GM23338 (cell line): Measurements from ENCODE around the gene MEMO1. TPM values are rescaled to one million over a fixed set of nuclear protein-coding genes. Genes with fewer than 3 reads are reported as not detected.

ENCODE experiments used
- ATAC-seq: fragments of 200-7000 bp; cut with Tn5 transposase; 3 replicates; pipeline ENCODE4 v1.9.1; 2020
- DNase-seq: peaks from one replicate; pipeline ENCODE4 v3.0.0-alpha.2; 2015; ENCODE audit warnings: low spot score
- H2AFZ ChIP-seq: fragments of 200-600 bp; sonication (generic); 2 replicates; pipeline ENCODE4 v1.8.0; 2016; ENCODE audit warnings: antibody characterized with exemption, mild to moderate bottlenecking, moderate library complexity
- H3F3A ChIP-seq: fragments of 200-600 bp; sonication (generic); replicated peaks from 2 replicates; pipeline ENCODE4 v1.8.0; 2017; ENCODE audit warnings: antibody characterized with exemption, mixed run types, low read depth
- H3K27ac ChIP-seq: fragments of 200-600 bp; sonication (generic); 2 replicates; pipeline ENCODE4 v1.6.1; 2016; ENCODE audit warnings: low read depth
- H3K27me3 ChIP-seq: fragments of 200-600 bp; sonication (generic); 2 replicates; pipeline ENCODE4 v1.8.0; 2016; ENCODE audit warnings: mild to moderate bottlenecking, mixed run types, moderate library complexity; ENCODE audit not compliant: insufficient read depth
- H3K36me3 ChIP-seq: fragments of 200-600 bp; sonication (generic); 2 replicates; pipeline ENCODE4 v1.8.0; 2016; ENCODE audit warnings: mild to moderate bottlenecking; ENCODE audit not compliant: insufficient read depth
- H3K4me1 ChIP-seq: fragments of 200-600 bp; sonication (generic); 2 replicates; pipeline ENCODE4 v1.8.0; 2016; ENCODE audit warnings: mild to moderate bottlenecking, moderate library complexity; ENCODE audit not compliant: insufficient read depth
- H3K4me2 ChIP-seq: fragments of 200-600 bp; sonication (generic); 2 replicates; pipeline ENCODE4 v1.7.1; 2017; ENCODE audit warnings: mixed run types
- H3K4me3 ChIP-seq: fragments of 200-600 bp; sonication (generic); 2 replicates; pipeline ENCODE4 v1.6.1; 2016; ENCODE audit warnings: mixed run types
- H3K79me2 ChIP-seq: fragments of 200-600 bp; sonication (generic); replicated peaks from 2 replicates; pipeline ENCODE4 v1.8.0; 2017; ENCODE audit warnings: mild to moderate bottlenecking; ENCODE audit not compliant: insufficient read depth
- H3K9me2 ChIP-seq: fragments of 200-600 bp; sonication (generic); 2 replicates; pipeline ENCODE4 v1.8.0; 2017; ENCODE audit not compliant: insufficient read depth
- H4K20me1 ChIP-seq: fragments of 200-600 bp; sonication (generic); replicated peaks from 2 replicates; pipeline ENCODE4 v1.8.0; 2017; ENCODE audit warnings: mild to moderate bottlenecking; ENCODE audit not compliant: insufficient read depth
- H3K27ac Mint-ChIP-seq: 2 replicates; pipeline ENCODE4 v1.8.0; 2020; ENCODE audit warnings: inconsistent platforms, mild to moderate bottlenecking, moderate library complexity, mixed read lengths
- H3K27me3 Mint-ChIP-seq: 3 replicates; pipeline ENCODE4 v1.8.0; 2022; ENCODE audit warnings: low read depth, mild to moderate bottlenecking, moderate library complexity, mixed read lengths, inconsistent platforms; ENCODE audit not compliant: insufficient read depth, poor library complexity
- H3K36me3 Mint-ChIP-seq: 3 replicates; pipeline ENCODE4 v1.8.0; 2021; ENCODE audit warnings: low read depth, mild to moderate bottlenecking, inconsistent platforms, moderate library complexity, mixed read lengths
- H3K4me1 Mint-ChIP-seq: 3 replicates; pipeline ENCODE4 v1.8.0; 2020; ENCODE audit warnings: mild to moderate bottlenecking, inconsistent platforms, mixed read lengths
- H3K4me3 Mint-ChIP-seq: 3 replicates; pipeline ENCODE4 v1.8.0; 2021; ENCODE audit warnings: moderate library complexity, mild to moderate bottlenecking, inconsistent platforms, mixed read lengths
- H3K9me3 Mint-ChIP-seq: 3 replicates; pipeline ENCODE4 v1.8.0; 2020; ENCODE audit warnings: moderate library complexity, mild to moderate bottlenecking, inconsistent platforms, mixed read lengths
- EZH2 ChIP-seq: fragments of 200-600 bp; sonication (generic); IDR thresholded peaks from one replicate; pipeline ENCODE4 v1.8.0; 2017; ENCODE audit warnings: antibody characterized with exemption, mild to moderate bottlenecking, low read depth; ENCODE audit not compliant: unreplicated experiment
- EZH2phosphoT487 ChIP-seq: fragments of 200-600 bp; sonication (generic); IDR thresholded peaks from one replicate; pipeline ENCODE4 v1.8.1; 2018; ENCODE audit warnings: antibody characterized with exemption; ENCODE audit not compliant: unreplicated experiment
- JUNB ChIP-seq: IDR thresholded peaks from one replicate; pipeline ENCODE4 v1.6.1; 2016; ENCODE audit warnings: antibody characterized with exemption; ENCODE audit not compliant: unreplicated experiment
- NANOG ChIP-seq: IDR thresholded peaks from 2 replicates; pipeline ENCODE4 v1.6.1; 2016; ENCODE audit warnings: antibody characterized with exemption, borderline replicate concordance
- POLR2AphosphoS5 ChIP-seq: IDR thresholded peaks from 2 replicates; pipeline ENCODE4 v1.6.1; 2016; ENCODE audit warnings: antibody characterized with exemption, low read depth
- REST ChIP-seq: IDR thresholded peaks from one replicate; pipeline ENCODE4 v1.6.1; 2018; ENCODE audit warnings: antibody characterized with exemption; ENCODE audit not compliant: unreplicated experiment
- STAT1 ChIP-seq: IDR thresholded peaks from one replicate; pipeline ENCODE4 v1.6.1; 2016; ENCODE audit warnings: antibody characterized with exemption; ENCODE audit not compliant: unreplicated experiment
- ZNF331 ChIP-seq: fragments of 250-450 bp; sonication (Bioruptor Pico); IDR thresholded peaks from 2 replicates; pipeline ENCODE4 v1.5.0; 2020; ENCODE audit warnings: low read depth, mild to moderate bottlenecking, moderate library complexity
- ZNF462 ChIP-seq: fragments of 250-450 bp; sonication (Bioruptor Pico); IDR thresholded peaks from 2 replicates; pipeline ENCODE4 v1.5.0; 2020; ENCODE audit warnings: mild to moderate bottlenecking, moderate library complexity
- polyA plus RNA-seq: library from polyadenylated mRNA; unstranded; fragments of >200 nt; fragmentation: Nextera tagmentation; extraction: Ambion mirVana; gene quantifications from 2 replicates; pipeline ENCODE4 v1.2.1, GENCODE V29; 2016
- total RNA-seq: library from RNA; depleted of rRNA; stranded (reverse); fragments of >200 nt; shearing (Covaris generic); gene quantifications from 2 replicates; pipeline ENCODE4 v1.2.3, GENCODE V29; 2014

The MEMO1 gene
- total and polyA plus RNA-seq, 2 experiments from 2014 or later, result 39.1 to 67.0 TPM

- Histone ChIP-seq H3K79me2 (peaks cover 26% of the 10 kb centered on the region; the same call in 1 of the 2 replicates), H4K20me1 (peaks cover 2% of the 10 kb centered on the region; the same call in 1 of the 2 replicates), H3K27ac (no peak overlapping the region), H3K4me3 (no peak overlapping the region), H3K27me3 (no peaks in the 10 kb centered on the region), H3K9me2 (no peaks in the 10 kb centered on the region), H3F3A (no peaks in the 10 kb centered on the region), H3K4me1 (no peaks in the 10 kb centered on the region), H2AFZ (no peak overlapping the region), H3K36me3 (no peaks in the 10 kb centered on the region; the same call in 1 of the 2 replicates), H3K4me2 (no peak overlapping the region)
- H3K4me3 Mint-ChIP-seq, result no peak overlapping the region
- no peaks in the 10 kb centered on the region for H3K9me3 Mint-ChIP-seq
- no peak for ATAC-seq
- peaks cover 3% of the 10 kb centered on the region; the same call in 1 of the 3 replicates for H3K36me3 Mint-ChIP-seq
- TF ChIP-seq EZH2 (no peak), STAT1 (no peak), EZH2phosphoT487 (no peak), JUNB (no peak), NANOG (no peak), POLR2AphosphoS5 (no peak), REST (no peak), ZNF462 (CRISPR knock-in tag) (no peak), ZNF331 (no peak)
- H3K27me3 Mint-ChIP-seq, result no peaks in the 10 kb centered on the region
- no peak overlapping the region for H3K27ac Mint-ChIP-seq
- no peaks in the 10 kb centered on the region for H3K4me1 Mint-ChIP-seq
- no peak for DNase-seq
These were observed 77.7 kb downstream of the MEMO1 start for GRCh38 chr2:31933066-31933465.
